HT-29 (cell line): Measurements from ENCODE around the gene HIPK4. TPM values are rescaled to one million over a fixed set of nuclear protein-coding genes. Genes with fewer than 3 reads are reported as not detected.
A peak's percentile ranks its signal among the peaks of the same experiment; 100 is the strongest.

ENCODE experiments used
- DNase-seq: peaks from one replicate; pipeline ENCODE4 v3.0.0-alpha.2; 2015; ENCODE audit warnings: low spot score
- total RNA-seq: library from RNA; depleted of rRNA; stranded (reverse); fragments of >200 nt; shearing (Covaris generic); gene quantifications from 2 replicates; pipeline ENCODE4 v1.2.3, GENCODE V29; 2014

Gene HIPK4
- total RNA-seq, 1 experiment from 2014 or later, result not detected

GRCh38 chr19:40367577-40368434, 22.2 kb downstream of the HIPK4 start:
- no peak for DNase-seq

GRCh38 chr19:40366697-40367561, 23.1 kb downstream of the HIPK4 start:
- DNase-seq, result no peak

- no peak for DNase-seq
Measured at GRCh38 chr19:40365613-40366401, 24.2 kb downstream of the HIPK4 start.

GRCh38 chr19:40365010-40365409, 25.0 kb downstream of the HIPK4 start:
- no peak for DNase-seq

GRCh38 chr19:40363069-40363468, 26.9 kb downstream of the HIPK4 start:
- DNase-seq, result peak; percentile 49

GRCh38 chr19:40362160-40362559, 27.8 kb downstream of the HIPK4 start:
- DNase-seq, result no peak

- no peak for DNase-seq
Measured at GRCh38 chr19:40360708-40361241, 29.2 kb downstream of the HIPK4 start.

- DNase-seq, result no peak
Measured at GRCh38 chr19:40360020-40360707, 29.8 kb downstream of the HIPK4 start.

GRCh38 chr19:40358773-40359172, 31.2 kb downstream of the HIPK4 start:
- no peak for DNase-seq

- no peak for DNase-seq
Measured at GRCh38 chr19:40357640-40358039, 32.3 kb downstream of the HIPK4 start.

GRCh38 chr19:40356681-40357595, 33.0 kb downstream of the HIPK4 start:
- DNase-seq, result no peak

GRCh38 chr19:40355975-40356680, 33.9 kb downstream of the HIPK4 start:
- DNase-seq, result no peak

- DNase-seq, result peak; percentile 46
Measured at GRCh38 chr19:40348961-40349507, 40.9 kb downstream of the HIPK4 start.

- DNase-seq, result peak; percentile 100
Measured at GRCh38 chr19:40348125-40348913, 41.7 kb downstream of the HIPK4 start, which contains the start of the genes C19orf47 and PLD3. Gene C19orf47, minus strand, starts transcription at chr19:40348397. Its CDS starts 6,540 bp downstream, at chr19:40341857. Gene PLD3, plus strand, starts transcription at chr19:40348695. Its CDS starts 17,789 bp downstream, at chr19:40366484.

- no peak for DNase-seq
Measured at GRCh38 chr19:40344422-40344821, 45.6 kb downstream of the HIPK4 start.

- no peak for DNase-seq
Measured at GRCh38 chr19:40342644-40343311, 47.2 kb downstream of the HIPK4 start.
